NCI-H128 (cell line): Measurements from ENCODE around the gene STAP1.

Source experiments
- DNase-seq: peaks from one replicate; lab custom pipeline; 2025; ENCODE audit not compliant: unreplicated experiment; lab: John Stamatoyannopoulos, UW

Gene STAP1

DNA sequence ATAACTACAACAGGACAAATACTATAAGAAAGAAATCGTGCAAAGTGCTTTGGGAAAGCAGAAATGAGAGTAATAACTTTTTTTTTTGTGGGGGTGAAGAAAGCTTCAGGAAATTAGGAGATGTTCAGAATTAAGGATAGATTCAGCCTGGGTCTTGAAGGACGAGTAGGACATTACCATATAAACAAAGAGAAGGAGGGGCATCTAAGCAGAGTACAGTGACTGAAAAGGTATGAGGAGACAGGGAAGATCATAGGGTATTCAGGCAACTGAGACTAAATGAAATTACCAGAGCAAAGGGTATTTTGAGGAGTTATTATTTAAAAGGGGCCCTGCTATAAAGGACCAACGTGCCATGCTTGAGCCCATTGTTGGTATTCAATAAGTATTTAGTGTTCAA lies 3.1 kb upstream of the STAP1 start:
- no peak for DNase-seq

GRCh38 chr4:67556436-67556835 lies 2.1 kb upstream of the STAP1 start:
- no peak for DNase-seq

GRCh38 chr4:67565284-67565683 lies 6.8 kb downstream of the STAP1 start:
- DNase-seq: no peak

- DNase-seq: no peak
These were observed 7.8 kb downstream of the STAP1 start for GRCh38 chr4:67566335-67566734.

GRCh38 chr4:67568820-67569219 lies 10.3 kb downstream of the STAP1 start:
- no peak for DNase-seq

DNA sequence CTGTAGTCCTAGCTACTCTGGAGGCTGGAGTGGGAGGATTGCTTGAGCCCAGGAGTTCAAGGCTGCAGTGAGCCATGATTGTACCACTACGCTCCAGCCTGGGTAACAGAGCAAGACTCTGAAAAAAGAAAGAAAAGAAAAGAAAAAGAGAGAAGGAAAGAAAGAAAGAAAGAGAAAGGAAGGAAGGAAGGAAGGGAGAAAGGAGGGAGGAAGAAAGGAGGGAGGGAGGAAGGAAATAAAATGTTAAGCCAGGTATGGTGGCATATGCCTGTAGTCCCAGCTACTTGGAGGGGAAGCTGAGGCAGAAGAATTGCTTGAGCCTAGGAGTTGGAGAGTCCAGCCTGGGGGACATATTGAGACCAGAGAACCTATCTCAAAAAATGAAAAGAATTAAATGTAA lies 12.0 kb downstream of the STAP1 start:
- DNase-seq: no peak

- no peak for DNase-seq
These were observed 13.4 kb downstream of the STAP1 start for GRCh38 chr4:67571975-67572374.

GRCh38 chr4:67573193-67573592 lies 14.7 kb downstream of the STAP1 start:
- DNase-seq: no peak

DNA sequence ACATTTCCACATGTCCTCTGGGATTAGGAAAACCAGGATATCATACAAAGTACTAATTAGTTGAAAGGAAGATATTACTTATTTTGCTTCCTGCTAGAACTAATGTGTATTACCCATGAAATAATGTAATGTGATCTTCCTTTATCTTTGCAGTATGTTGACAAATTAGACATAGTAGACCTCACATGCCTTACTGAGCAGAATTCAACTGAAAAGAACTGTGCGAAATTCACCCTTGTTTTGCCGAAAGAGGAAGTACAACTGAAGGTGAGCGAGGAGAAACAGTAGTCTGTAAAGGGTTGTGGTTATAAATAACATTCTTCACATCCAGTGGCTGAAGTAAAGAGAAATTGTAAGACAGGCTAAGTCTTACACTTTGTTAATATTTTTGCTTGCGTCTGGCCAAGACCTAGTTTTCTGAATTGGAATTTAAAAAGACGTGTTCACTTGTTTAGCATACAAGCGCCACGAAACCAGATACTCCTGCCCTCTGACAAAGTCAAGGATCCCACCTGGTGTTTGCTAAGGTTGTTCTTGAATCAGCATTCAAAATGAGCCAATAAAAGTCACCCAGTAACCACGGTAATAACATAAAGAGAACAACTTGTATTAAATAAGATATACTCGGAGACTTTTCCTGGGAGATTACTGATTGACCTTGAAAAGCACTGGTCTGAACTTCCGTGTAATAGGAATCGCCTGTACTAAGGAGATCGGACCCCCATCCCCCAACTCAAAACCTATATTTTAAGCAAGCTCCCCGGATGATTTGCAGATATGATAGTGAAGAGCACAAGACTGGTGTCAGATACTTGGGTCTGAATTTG lies 16.9 kb downstream of the STAP1 start:
- no peak for DNase-seq

GRCh38 chr4:67576059-67576466 lies 17.5 kb downstream of the STAP1 start:
- no peak for DNase-seq

- no peak for DNase-seq
These were observed 18.0 kb downstream of the STAP1 start for GRCh38 chr4:67576538-67576937.

DNA sequence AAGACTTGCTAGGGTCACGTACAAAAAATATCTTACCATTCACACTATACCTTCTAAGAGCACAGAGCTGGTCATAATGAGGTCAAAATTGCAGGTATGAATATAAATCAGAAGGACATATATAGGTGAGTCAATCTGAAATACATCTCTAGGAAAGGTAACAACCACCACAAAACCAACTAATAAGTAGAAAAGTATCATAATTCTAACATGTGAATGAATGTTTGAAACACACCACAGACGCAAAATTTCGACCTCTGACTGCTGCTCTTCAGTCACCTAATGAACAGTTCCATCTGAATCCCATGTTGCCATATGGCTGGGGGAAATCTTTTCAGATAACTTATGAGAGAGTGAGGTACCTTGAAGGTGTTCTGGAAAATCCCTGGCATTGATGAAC lies 22.1 kb downstream of the STAP1 start:
- DNase-seq: no peak

GRCh38 chr4:67581208-67581857 lies 22.8 kb downstream of the STAP1 start:
- no peak for DNase-seq

DNA sequence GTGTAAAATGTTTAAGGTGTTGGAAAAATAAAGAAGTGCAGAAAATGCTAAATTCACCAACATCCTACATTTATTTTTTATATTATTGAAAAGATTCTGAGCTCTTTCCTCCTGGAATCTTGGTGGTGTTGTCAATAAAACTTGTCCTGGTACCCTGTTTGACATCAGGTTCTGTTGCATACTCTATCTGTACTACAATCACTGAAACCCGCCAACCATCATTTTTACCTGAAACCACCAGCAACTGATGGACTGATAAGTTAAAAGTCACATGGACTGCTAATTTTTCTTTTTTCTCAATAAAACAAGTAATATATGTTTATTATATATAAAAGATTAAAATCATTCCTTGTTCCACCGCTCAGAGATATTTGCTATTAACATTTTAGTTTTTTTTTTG lies 23.4 kb downstream of the STAP1 start:
- DNase-seq: no peak

DNA sequence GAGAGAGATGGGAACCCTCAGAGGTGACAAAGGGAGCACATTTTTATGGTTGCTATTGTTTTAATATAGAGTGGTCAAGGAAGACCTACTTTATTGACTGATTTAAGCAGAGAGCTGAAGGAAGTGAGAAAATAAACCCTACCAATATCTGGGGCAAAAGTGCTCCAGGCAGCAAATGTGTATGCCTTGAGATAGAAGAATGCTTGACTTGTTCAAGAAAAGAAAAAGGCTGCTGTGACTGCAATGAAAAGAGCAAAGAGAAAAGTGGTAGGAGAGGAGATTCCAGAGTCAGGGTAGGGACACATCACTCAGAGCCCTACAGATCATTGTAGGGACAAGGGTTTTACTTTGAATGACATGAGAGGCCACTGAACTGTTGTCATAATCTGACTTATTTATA lies 26.0 kb downstream of the STAP1 start:
- DNase-seq: no peak

GRCh38 chr4:67587156-67587555 lies 28.6 kb downstream of the STAP1 start:
- no peak for DNase-seq

DNA sequence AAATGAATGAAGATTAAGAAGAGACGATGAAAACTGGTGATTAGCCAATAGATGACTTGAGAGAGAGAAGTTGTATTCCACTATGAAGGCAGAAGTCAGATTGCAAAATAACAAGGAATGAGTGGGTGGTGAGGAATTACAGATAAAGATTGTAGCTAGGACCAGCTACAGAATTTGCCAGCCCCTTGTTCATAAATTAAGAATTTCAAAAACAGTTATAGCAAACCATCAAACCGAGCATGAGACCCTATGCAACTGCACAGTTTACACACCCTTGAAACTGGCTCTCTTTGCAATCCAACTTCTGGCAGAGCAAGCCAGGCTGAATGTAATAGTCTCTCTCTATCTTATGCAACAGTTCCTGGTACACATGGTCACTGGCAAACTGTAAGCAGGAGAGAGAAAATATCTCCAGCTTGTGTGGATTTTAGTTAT lies 35.2 kb downstream of the STAP1 start:
- DNase-seq: no peak

DNA sequence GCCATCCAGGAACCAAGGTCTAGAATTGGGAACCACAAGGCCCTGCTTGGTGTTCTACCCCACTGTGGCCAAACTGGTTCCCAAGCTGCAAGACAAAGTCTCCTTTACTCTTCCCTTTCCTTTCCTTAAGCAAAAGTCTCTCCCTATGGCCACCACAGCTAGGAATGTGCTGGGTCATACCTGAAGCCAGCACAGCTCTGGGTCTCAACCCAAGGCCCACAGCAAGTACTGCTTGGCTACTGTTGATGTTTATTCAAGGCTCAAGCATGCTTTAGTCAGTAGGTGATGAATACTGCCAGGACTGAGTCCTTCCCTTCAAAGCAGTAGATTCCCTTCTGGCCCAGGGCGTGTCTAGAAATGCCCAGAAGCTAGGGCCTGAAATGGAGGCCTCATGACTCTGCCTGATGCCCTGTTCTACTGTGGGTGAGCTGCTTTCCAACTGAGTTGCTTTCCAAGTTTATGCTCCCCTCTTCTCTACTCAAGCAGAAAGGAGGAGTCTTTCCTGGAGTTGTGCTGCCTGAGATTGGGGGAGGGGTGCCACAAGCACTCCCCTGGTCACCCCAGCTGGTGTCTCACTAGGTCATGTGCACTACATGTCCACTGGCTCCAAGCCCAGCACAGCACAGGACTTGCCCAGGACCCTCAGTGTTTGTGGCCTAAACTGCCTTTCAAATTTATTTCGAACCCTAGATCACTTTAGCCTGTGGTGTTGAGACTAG lies 44.9 kb downstream of the STAP1 start:
- DNase-seq: no peak

- no peak for DNase-seq
These were observed 45.5 kb downstream of the STAP1 start for GRCh38 chr4:67604029-67604381.

GRCh38 chr4:67604749-67605148 lies 46.2 kb downstream of the STAP1 start:
- DNase-seq: no peak

DNA sequence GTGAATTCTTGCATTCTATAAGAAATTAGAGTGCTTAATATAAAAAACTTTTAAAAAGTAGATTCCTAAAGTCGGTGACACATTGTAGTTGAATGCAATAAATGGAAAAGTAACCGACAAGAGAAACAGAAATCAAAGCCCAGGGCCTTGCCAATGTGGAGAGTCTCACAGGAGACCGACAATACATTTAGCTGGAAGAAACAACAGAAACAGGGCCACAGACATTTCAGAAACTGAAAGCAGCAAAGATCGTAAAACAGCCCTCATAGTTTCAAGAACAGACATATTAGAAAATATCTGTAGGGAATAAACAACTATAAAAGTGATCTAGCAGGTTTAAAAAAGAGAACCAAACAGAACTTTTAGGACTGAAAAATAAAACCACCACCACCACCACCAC lies 49.5 kb downstream of the STAP1 start:
- DNase-seq: no peak

GRCh38 chr4:67614186-67614585 lies 55.7 kb downstream of the STAP1 start:
- no peak for DNase-seq
